ENCODE data around the gene FMO3.

FMO3 gene

DNA sequence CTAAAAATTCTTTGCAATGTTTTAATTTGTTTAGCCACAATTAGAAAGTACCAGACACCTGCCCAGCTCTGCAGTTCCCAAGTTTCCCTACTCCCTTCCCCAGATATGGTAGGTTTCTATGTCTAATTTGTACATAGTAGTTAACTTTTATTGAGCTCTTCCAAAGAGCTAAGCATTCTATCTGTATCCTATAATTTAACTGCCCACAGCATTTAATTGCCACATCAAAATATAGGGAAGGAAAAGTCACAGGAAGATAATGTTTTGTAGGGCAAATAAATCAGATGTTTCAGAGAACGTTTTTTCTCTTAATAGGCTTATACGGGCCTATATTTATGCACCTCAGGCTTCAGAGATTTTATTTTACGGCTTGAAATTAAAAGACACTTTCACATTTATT lies 15.7 kb upstream of the FMO3 start:
- TF ChIP-seq, protein P1, sequence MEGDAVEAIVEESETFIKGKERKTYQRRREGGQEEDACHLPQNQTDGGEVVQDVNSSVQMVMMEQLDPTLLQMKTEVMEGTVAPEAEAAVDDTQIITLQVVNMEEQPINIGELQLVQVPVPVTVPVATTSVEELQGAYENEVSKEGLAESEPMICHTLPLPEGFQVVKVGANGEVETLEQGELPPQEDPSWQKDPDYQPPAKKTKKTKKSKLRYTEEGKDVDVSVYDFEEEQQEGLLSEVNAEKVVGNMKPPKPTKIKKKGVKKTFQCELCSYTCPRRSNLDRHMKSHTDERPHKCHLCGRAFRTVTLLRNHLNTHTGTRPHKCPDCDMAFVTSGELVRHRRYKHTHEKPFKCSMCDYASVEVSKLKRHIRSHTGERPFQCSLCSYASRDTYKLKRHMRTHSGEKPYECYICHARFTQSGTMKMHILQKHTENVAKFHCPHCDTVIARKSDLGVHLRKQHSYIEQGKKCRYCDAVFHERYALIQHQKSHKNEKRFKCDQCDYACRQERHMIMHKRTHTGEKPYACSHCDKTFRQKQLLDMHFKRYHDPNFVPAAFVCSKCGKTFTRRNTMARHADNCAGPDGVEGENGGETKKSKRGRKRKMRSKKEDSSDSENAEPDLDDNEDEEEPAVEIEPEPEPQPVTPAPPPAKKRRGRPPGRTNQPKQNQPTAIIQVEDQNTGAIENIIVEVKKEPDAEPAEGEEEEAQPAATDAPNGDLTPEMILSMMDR (IDR thresholded peaks at IDR 0.05; ENCODE audit: extremely low read depth, insufficient read depth, missing control alignments): no peak
- in situ Hi-C loops (cut with MboI; ENCODE audit: low pct_unique_long_range_greater_than_20kb, low sequenced_read_pairs, unreplicated experiment): no loop called here
- DNase-seq (ENCODE audit: low spot score): no peak

DNA sequence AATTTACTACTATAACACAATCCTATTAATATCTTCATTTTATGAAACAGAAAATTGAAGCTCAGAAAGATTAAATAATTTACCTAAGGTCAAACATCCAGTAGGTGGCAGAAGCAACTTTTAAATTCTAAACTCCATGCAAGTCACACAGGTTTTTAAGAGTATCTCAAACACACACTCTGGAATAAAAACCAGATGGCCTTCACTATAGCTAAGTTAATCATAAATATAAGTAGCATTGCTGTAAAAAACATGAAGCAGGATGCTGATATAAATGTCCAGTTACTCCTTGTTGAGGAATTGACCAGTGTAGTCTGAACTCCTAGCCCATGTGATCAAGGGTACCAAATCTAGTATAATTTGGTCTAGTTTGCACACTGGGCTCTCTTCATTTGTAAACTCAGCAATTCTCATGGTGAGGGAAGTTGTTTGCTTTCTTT lies 9.4 kb upstream of the FMO3 start:
- in situ Hi-C loops (cut with MboI; ENCODE audit: low pct_unique_long_range_greater_than_20kb, low sequenced_read_pairs, unreplicated experiment): no loop called here
- DNase-seq (ENCODE audit: low spot score): peak; percentile 14
- TF ChIP-seq, protein P1 (IDR thresholded peaks at IDR 0.05; ENCODE audit: extremely low read depth, insufficient read depth, missing control alignments): peak; percentile 9

DNA sequence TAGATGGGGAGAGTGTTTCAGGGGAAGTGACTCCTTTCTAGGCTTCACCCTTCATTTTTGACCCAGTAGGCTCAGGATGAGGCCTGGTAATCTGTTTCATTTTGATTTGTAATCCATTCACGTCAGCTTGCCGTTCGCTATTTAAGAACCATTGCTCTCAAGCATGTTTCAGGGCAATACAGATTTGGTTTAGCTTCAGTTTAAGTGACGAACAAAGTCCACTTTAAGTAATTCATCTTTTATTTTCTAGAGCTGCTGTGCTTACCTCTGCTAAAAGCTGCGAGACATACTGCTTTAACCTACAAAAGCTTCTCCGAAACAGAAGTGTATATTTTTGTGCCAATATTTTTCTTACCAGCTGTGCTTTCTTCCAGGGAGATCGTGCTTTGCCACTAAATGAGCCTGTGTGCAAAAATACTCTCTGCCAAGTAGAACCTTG lies 8.9 kb upstream of the FMO3 start:
- in situ Hi-C loops (cut with MboI; ENCODE audit: low pct_unique_long_range_greater_than_20kb, low sequenced_read_pairs, unreplicated experiment): no loop called here
- TF ChIP-seq, protein P1 (IDR thresholded peaks at IDR 0.05; ENCODE audit: extremely low read depth, insufficient read depth, missing control alignments): no peak

DNA sequence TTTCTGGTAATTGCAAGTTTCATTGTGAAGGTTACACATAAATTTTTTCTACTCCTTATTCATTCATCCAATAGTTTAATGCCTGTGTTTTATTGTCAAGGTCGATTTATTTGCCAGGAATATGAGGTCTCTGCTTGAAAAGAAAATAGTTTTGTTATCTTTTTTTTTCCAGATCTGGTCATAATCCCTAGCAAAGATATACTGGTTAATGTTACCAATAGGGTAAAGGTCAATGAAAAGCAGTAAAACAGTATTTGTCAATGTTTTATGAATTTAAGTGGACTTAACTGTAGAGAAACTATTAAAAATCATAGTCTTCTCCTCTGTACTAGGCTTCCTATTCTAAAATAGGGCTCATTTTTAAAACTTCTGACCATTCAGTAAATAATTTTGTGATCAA lies 8.1 kb upstream of the FMO3 start:
- in situ Hi-C loops (cut with MboI; ENCODE audit: low pct_unique_long_range_greater_than_20kb, low sequenced_read_pairs, unreplicated experiment): no loop called here
- DNase-seq (ENCODE audit: low spot score): no peak
- TF ChIP-seq, protein P1 (IDR thresholded peaks at IDR 0.05; ENCODE audit: extremely low read depth, insufficient read depth, missing control alignments): no peak

More for the DNA sequence above, 8.9 kb upstream of the FMO3 start:
- no peak for DNase-seq (ENCODE audit: low spot score)

DNA sequence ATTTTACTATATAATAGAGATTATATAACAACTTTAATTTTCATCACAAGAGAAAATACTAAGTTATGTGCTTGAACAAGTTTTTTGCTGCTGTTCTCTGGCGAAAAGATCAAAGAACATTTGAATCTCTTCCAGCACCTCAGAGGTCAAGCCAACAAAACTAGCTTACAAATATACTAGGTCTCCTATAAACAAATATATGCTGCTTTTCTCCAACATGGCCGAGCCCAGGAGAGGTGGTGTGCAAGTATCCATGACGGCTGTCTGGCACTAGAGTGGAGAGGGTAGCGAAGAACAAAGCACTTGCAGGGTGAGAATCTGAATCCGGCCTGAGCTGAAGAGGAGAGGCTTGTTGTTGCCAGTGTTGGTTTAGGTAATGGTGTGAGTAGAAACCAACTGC lies 7.5 kb upstream of the FMO3 start:
- in situ Hi-C loops (cut with MboI; ENCODE audit: low pct_unique_long_range_greater_than_20kb, low sequenced_read_pairs, unreplicated experiment): no loop called here
- DNase-seq (ENCODE audit: low spot score): no peak
- TF ChIP-seq, protein P1 (IDR thresholded peaks at IDR 0.05; ENCODE audit: extremely low read depth, insufficient read depth, missing control alignments): no peak

DNA sequence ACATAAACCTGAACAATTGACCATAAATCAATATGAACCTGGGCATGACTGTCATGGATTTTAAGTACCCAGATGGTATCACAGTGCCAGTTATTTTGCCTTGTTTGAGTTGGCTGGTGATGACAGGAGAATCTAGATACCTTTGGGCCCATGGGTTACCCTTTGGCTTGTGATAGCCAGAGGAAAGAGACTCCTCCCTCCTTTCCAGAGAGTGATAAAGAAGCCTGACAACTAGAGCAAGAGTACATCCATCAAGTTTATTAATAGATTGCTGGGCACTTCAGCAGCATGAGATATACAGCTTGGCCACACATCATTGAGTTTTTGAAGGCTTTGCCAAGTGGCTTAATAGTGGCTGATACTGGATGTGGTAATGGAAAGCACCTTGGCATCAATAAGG lies 6.6 kb upstream of the FMO3 start:
- in situ Hi-C loops (cut with MboI; ENCODE audit: low pct_unique_long_range_greater_than_20kb, low sequenced_read_pairs, unreplicated experiment): no loop called here
- DNase-seq (ENCODE audit: low spot score): no peak
- TF ChIP-seq, protein P1 (IDR thresholded peaks at IDR 0.05; ENCODE audit: extremely low read depth, insufficient read depth, missing control alignments): no peak

DNA sequence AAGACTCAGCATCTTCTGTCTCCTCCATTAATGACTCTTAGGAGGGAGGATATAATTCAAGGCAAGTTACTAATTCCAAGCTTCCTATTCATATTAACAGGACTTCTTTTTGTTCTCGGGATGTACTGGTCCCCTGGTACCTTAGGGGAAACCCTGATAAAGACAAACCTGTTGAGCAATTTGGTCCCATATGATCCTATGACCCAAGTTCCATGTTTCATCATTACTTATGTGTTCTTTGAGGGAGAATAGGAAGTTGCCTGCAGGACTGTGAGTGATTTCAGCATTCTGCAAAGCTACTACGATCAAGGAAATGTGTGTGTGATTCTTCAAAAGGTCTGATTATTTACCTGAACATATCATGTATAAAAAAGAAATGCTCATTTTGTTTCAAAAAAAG lies 5.8 kb upstream of the FMO3 start:
- in situ Hi-C loops (cut with MboI; ENCODE audit: low pct_unique_long_range_greater_than_20kb, low sequenced_read_pairs, unreplicated experiment): no loop called here
- TF ChIP-seq, protein P1 (IDR thresholded peaks at IDR 0.05; ENCODE audit: extremely low read depth, insufficient read depth, missing control alignments): no peak
- no peak for DNase-seq (ENCODE audit: low spot score)

Data from GM13977 (cell line).